Osteoblast (primary cell): Measurements from ENCODE around the gene CUL4A. TPM values are rescaled to one million over a fixed set of nuclear protein-coding genes. Genes with fewer than 3 reads are reported as not detected.

ENCODE experiments used
- DNase-seq: peaks from one replicate; pipeline ENCODE4 v3.0.0; 2011; ENCODE audit warnings: low spot score, mixed read lengths; ENCODE audit not compliant: insufficient read length; ENCODE audit errors: missing footprints
- H2AFZ ChIP-seq: 2 replicates; pipeline ENCODE4 v1.6.0; 2011; ENCODE audit warnings: mild to moderate bottlenecking, low read length
- H3K27ac ChIP-seq: 2 replicates; pipeline ENCODE4 v1.5.1; 2011; ENCODE audit warnings: mild to moderate bottlenecking, low read depth, low read length, moderate library complexity
- H3K27me3 ChIP-seq: 2 replicates; pipeline ENCODE4 v1.6.0; 2012; ENCODE audit warnings: mild to moderate bottlenecking, control low read depth, inconsistent platforms, low read length, moderate library complexity; ENCODE audit not compliant: insufficient read depth
- H3K36me3 ChIP-seq: 2 replicates; pipeline ENCODE4 v1.5.1; 2011; ENCODE audit warnings: mild to moderate bottlenecking, low read length, control low read depth, moderate library complexity; ENCODE audit not compliant: insufficient read depth
- H3K4me1 ChIP-seq: 2 replicates; pipeline ENCODE4 v1.5.1; 2011; ENCODE audit warnings: mild to moderate bottlenecking, low read length, control low read depth, moderate library complexity; ENCODE audit not compliant: insufficient read depth
- H3K4me2 ChIP-seq: 2 replicates; pipeline ENCODE4 v1.6.0; 2011; ENCODE audit warnings: mild to moderate bottlenecking, low read length; ENCODE audit not compliant: insufficient read depth
- H3K4me3 ChIP-seq: fragments of 200-600 bp; sonication (generic); 3 replicates; pipeline ENCODE4 v1.5.1; 2012; ENCODE audit warnings: mild to moderate bottlenecking, low read length, inconsistent platforms; ENCODE audit not compliant: insufficient read depth
- H3K79me2 ChIP-seq: 2 replicates; pipeline ENCODE4 v1.6.0; 2012; ENCODE audit warnings: mild to moderate bottlenecking, low read length, control low read depth, inconsistent platforms; ENCODE audit not compliant: insufficient read depth
- H3K9me3 ChIP-seq: 2 replicates; pipeline ENCODE4 v1.5.1; 2011; ENCODE audit warnings: low read depth, low read length, control low read depth
- H4K20me1 ChIP-seq: 2 replicates; pipeline ENCODE4 v1.6.0; 2012; ENCODE audit warnings: mild to moderate bottlenecking, low read length, control low read depth; ENCODE audit not compliant: insufficient read depth
- total RNA-seq: library from RNA; depleted of rRNA; stranded (reverse); fragments of >200 nt; gene quantifications from 2 replicates; pipeline ENCODE4 v1.2.3, GENCODE V29; 2012
- TF ChIP-seq, protein P1 (sequence below): IDR thresholded peaks from 2 replicates; pipeline ENCODE4 v1.5.1; 2011; ENCODE audit warnings: mild to moderate bottlenecking, low read depth, low read length, moderate library complexity; ENCODE audit errors: extremely low read depth

The CUL4A gene
- total RNA-seq, 1 donor: 128 TPM

DNA sequence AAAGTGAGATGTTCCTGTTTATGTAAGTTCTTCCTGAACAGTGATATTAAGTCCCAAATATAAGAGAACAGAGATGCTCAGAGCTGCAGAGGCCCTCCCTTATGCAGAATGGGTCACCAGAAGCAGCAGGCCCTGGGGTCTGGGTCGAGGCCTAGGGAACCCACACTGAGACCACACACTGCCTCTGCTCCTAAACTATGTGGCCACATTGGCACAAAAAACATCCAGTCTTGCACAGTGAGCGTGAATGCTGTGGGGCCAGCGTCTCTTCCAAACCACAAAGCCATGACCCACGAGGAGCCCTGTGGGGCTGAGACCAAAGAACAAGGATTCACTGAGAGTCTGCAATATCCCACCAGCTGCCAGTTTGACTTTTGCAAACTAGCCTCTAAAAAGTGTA, 27.4 kb upstream of the CUL4A start:
- peaks cover 26% of the 10 kb centered on the region for H3K4me1 ChIP-seq
- H3K27me3 ChIP-seq: no peaks in the 10 kb centered on the region
- no peaks in the 10 kb centered on the region for H4K20me1 ChIP-seq
- TF ChIP-seq, protein P1, sequence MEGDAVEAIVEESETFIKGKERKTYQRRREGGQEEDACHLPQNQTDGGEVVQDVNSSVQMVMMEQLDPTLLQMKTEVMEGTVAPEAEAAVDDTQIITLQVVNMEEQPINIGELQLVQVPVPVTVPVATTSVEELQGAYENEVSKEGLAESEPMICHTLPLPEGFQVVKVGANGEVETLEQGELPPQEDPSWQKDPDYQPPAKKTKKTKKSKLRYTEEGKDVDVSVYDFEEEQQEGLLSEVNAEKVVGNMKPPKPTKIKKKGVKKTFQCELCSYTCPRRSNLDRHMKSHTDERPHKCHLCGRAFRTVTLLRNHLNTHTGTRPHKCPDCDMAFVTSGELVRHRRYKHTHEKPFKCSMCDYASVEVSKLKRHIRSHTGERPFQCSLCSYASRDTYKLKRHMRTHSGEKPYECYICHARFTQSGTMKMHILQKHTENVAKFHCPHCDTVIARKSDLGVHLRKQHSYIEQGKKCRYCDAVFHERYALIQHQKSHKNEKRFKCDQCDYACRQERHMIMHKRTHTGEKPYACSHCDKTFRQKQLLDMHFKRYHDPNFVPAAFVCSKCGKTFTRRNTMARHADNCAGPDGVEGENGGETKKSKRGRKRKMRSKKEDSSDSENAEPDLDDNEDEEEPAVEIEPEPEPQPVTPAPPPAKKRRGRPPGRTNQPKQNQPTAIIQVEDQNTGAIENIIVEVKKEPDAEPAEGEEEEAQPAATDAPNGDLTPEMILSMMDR: no peak
- H3K9me3 ChIP-seq: no peaks in the 10 kb centered on the region
- H3K36me3 ChIP-seq: peaks cover 59% of the 10 kb centered on the region
- no peak for DNase-seq
- no peak overlapping the region for H3K4me3 ChIP-seq
- H3K27ac ChIP-seq: peak overlapping the region; percentile 31
- H2AFZ ChIP-seq: no peak overlapping the region
- H3K79me2 ChIP-seq: peaks cover 21% of the 10 kb centered on the region
- H3K4me2 ChIP-seq: no peak overlapping the region

DNA sequence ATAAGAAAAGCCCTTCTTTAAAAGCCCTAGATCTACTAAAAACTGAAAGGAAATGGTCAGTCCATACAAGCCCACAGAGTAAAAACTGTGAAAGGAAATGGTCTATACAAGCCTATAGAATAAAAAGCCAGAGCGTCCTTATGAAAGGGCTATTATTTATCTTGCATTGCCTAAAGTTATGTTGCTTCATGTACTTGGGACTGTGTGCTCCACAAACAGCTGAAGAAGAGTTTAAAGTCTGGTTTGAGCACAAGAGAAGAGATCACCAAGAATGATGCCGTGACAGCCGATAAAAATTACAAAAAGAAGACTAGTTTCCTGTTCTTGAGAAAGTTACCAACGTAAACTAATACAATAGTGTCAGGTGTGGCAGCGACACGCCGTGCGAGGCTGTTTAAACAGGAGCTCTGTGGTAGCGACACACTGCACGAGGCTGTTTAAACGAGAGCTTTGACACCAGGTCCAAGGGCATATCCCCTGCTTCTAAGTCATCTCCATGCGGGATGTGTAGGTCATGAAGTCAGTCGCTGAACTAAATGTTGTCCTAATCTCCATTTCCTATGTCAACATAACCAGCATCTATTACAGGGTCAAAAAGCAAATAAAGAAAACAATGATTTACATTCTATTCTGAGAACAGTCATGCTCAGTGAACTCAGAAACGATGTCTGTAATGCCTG, 25.8 kb upstream of the CUL4A start:
- H3K9me3 ChIP-seq: no peaks in the 10 kb centered on the region
- H3K27me3 ChIP-seq: no peaks in the 10 kb centered on the region
- H3K79me2 ChIP-seq: peaks cover 24% of the 10 kb centered on the region
- H3K4me2 ChIP-seq: no peak overlapping the region
- H4K20me1 ChIP-seq: no peaks in the 10 kb centered on the region
- H3K27ac ChIP-seq: no peak overlapping the region
- no peak overlapping the region for H2AFZ ChIP-seq
- H3K4me3 ChIP-seq: no peak overlapping the region
- TF ChIP-seq, protein P1: no peak
- H3K4me1 ChIP-seq: peaks cover 26% of the 10 kb centered on the region
- no peak for DNase-seq
- peaks cover 58% of the 10 kb centered on the region for H3K36me3 ChIP-seq

DNA sequence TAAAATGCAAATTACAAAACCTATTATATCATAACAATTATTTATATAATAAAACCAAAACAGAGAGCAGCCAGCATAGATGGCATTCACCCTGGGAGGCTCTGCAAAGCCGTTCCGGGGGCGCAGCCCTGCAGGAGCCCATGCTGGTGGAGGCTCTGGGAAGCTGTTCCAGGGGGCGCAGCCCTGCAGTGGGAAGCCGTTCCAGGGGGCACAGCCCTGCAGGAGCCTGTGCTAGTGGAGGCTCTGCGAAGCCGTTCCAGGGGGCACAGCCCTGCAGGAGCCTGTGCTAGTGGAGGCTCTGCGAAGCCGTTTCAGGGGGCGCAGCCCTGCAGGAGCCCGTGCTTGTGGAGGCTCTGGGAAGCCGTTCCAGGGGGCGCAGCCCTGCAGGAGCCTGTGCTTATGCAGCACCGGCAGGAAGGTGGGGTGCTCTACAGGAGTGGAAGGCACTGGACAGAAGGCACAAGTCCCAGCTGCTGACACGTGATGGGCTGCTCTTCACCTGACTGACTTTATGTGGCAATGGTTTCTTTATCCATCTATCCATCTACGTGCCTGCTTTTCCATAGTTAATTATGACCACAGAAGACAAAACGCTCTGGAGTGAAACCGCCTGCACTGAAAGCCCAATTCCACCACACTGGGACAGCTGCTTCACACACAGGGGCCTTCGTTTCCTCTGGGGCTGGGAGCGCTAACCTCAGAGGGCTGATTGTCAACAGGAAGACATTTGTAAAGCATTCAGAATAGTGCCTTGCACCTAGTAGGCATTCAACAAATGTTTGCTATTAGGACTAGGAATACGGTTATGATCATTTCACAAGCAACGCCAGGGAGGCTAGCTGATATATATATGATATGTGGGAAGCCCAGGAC, 24.6 kb upstream of the CUL4A start:
- TF ChIP-seq, protein P1: no peak
- Histone ChIP-seq H3K27me3 (no peaks in the 10 kb centered on the region), H3K4me1 (peaks cover 21% of the 10 kb centered on the region), H3K9me3 (no peaks in the 10 kb centered on the region), H3K4me3 (no peak overlapping the region), H3K79me2 (peaks cover 27% of the 10 kb centered on the region), H4K20me1 (no peaks in the 10 kb centered on the region), H3K36me3 (peaks cover 48% of the 10 kb centered on the region), H2AFZ (no peak overlapping the region), H3K27ac (no peak overlapping the region), H3K4me2 (no peak overlapping the region)
- no peak for DNase-seq
